Aorta (tissue), 5 donors: Measurements from ENCODE around the gene DSTYK. TPM values are rescaled to one million over a fixed set of nuclear protein-coding genes. Genes with fewer than 3 reads are reported as not detected.
"Not testable (repeated sequence)": the region's sequence is repeated elsewhere in the genome, so short reads cannot be mapped to it uniquely, and the experiment has no call there.

Experiments
- ATAC-seq: fragments of 200-7000 bp; cut with Tn5 transposase; one replicate; pipeline ENCODE4 v1.9.1; 2022; ENCODE audit warnings: moderate library complexity; ENCODE audit not compliant: low FRiP score
- DNase-seq, 2 donors: peaks; one replicate each; pipeline ENCODE4 v3.0.0-alpha.2; 2020
- H3K27ac ChIP-seq, 2 donors: one replicate each; pipeline ENCODE4 v1.5.1; 2013; ENCODE audit warnings: low read length in 2 of 2, mild to moderate bottlenecking in 2 of 2, moderate library complexity in 2 of 2, control low read depth in 1 of 2, inconsistent platforms in 1 of 2, low read depth in 1 of 2
- H3K27me3 ChIP-seq, 2 donors: one replicate each; pipeline ENCODE4 v1.6.1; 2013; ENCODE audit warnings: control low read depth in 1 of 2, low read length in 1 of 2, mild to moderate bottlenecking in 1 of 2, moderate library complexity in 1 of 2; ENCODE audit not compliant: insufficient read depth in 2 of 2, control insufficient read depth in 1 of 2
- H3K36me3 ChIP-seq, 2 donors: one replicate each; pipeline ENCODE4 v1.6.1; 2013; ENCODE audit warnings: control low read depth in 1 of 2, low read length in 1 of 2, mild to moderate bottlenecking in 1 of 2; ENCODE audit not compliant: insufficient read depth in 2 of 2, control insufficient read depth in 1 of 2
- H3K4me1 ChIP-seq, 2 donors: one replicate each; pipeline ENCODE4 v1.6.1; 2013; ENCODE audit warnings: low read length in 2 of 2, control low read depth in 1 of 2, mild to moderate bottlenecking in 1 of 2, moderate library complexity in 1 of 2; ENCODE audit not compliant: insufficient read depth in 2 of 2, control insufficient read depth in 1 of 2
- H3K4me3 ChIP-seq, 2 donors: one replicate each; pipeline ENCODE4 v1.5.1; 2013; ENCODE audit warnings: low read length in 2 of 2, control low read depth in 1 of 2, mild to moderate bottlenecking in 1 of 2
- H3K9me3 ChIP-seq: one replicate; pipeline ENCODE4 v1.6.1; 2013; ENCODE audit warnings: mild to moderate bottlenecking, low read length; ENCODE audit not compliant: control insufficient read depth
- WGBS, 2 donors: extraction: QIAGEN DNeasy Blood & Tissue Kit; methylation state at CpG; one replicate each; pipeline ENCODE4 v1.1.7; 2013; 5-methylcytosine and 5-hydroxymethylcytosine counted together
- intact Hi-C, 2 donors: fragments of 100-400 bp; cut with DNase I; formaldehyde crosslinking; loops; one replicate each; pipeline versions ENCODE4 v1.14.2 to v1.15.0; 2022
- polyA plus RNA-seq, 2 donors: library from polyadenylated mRNA; stranded (reverse); fragments of 200-250 nt; gene quantifications; one replicate each; pipeline ENCODE4 v1.2.3, GENCODE V29; 2013
- total RNA-seq, 2 donors: library from RNA; stranded (reverse); fragmentation: NEBNext Ultra II Directional; extraction: Animal tissue kit (Norgen Biotek cat#: 25700); gene quantifications; one replicate each; pipeline ENCODE4 v1.2.1, GENCODE V29; 2021
- donor health status: healthy with polysubstance abuse.
- donor health status: Bipolar disorder and iron deficiency.
- donor health status: DM: no; HTN: no; CAD: no.
- donor health status: DM: no; HTN: no; CAD: no.
- donor health status: DM: yes; HTN: yes; CAD: no.

The DSTYK gene
- total and polyA plus RNA-seq, 4 donors, result 4.3 to 17.6 (median 9.8) TPM

GRCh38 chr1:205168291-205168690, 43.2 kb downstream of the DSTYK start:
- H3K27me3 ChIP-seq, result no peaks in the 10 kb centered on the region
- ATAC-seq (no peak), DNase-seq (no peak)
- no peak overlapping the region for H3K4me3 ChIP-seq
- intact Hi-C loops, result no loop called here
- peaks cover 6 to 11% of the 10 kb centered on the region in 2 donors for H3K36me3 ChIP-seq
- no peaks in the 10 kb centered on the region for H3K4me1 ChIP-seq
- 35 to 47% methylated on average over 1 of the region's 1 CpG for WGBS, 2 donors
- H3K9me3 ChIP-seq, result no peaks in the 10 kb centered on the region
- H3K27ac ChIP-seq, result no peak overlapping the region

DNA sequence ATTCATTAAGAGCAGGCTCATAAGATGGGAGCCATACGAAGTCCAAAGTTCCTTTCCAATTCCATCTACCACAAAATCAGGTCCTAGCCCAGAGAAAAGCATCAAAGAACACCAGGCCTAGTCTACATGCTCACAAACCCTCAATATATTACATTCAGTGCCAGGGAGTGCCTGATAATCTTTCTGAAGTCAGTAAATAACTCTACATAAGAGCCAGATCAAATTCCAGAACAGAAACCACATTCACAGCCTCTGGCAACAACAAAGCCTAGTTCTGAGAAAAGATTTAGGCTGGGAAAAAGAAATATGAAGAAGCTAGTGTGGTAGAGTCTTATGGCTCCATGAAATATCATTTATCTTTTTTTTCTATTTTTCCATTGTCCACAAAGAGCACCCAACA, 49.2 kb downstream of the DSTYK start:
- intact Hi-C loops, result no loop called here
- Histone ChIP-seq H3K4me3 (no peak overlapping the region), H3K4me1 (no peaks in the 10 kb centered on the region), H3K9me3 (no peaks in the 10 kb centered on the region), H3K27ac (no peak overlapping the region), H3K27me3 (no peaks in the 10 kb centered on the region), H3K36me3 (peaks cover 21 to 30% of the 10 kb centered on the region in 2 donors)
- ATAC-seq (no peak), DNase-seq (no peak)
- 88 to 93% methylated on average over 1 of the region's 1 CpG for WGBS, 2 donors

GRCh38 chr1:205161076-205161475, 50.4 kb downstream of the DSTYK start:
- no peak overlapping the region for H3K27ac ChIP-seq
- no peaks in the 10 kb centered on the region for H3K9me3 ChIP-seq
- H3K36me3 ChIP-seq, result peaks cover 20 to 30% of the 10 kb centered on the region in 2 donors
- H3K4me1 ChIP-seq, result no peaks in the 10 kb centered on the region
- intact Hi-C loops, result no loop called here
- DNase-seq (no peak), ATAC-seq (no peak)
- H3K27me3 ChIP-seq, result no peaks in the 10 kb centered on the region
- 94 to 98% methylated on average over 6 of the region's 6 CpGs for WGBS, 2 donors
- no peak overlapping the region for H3K4me3 ChIP-seq

DNA sequence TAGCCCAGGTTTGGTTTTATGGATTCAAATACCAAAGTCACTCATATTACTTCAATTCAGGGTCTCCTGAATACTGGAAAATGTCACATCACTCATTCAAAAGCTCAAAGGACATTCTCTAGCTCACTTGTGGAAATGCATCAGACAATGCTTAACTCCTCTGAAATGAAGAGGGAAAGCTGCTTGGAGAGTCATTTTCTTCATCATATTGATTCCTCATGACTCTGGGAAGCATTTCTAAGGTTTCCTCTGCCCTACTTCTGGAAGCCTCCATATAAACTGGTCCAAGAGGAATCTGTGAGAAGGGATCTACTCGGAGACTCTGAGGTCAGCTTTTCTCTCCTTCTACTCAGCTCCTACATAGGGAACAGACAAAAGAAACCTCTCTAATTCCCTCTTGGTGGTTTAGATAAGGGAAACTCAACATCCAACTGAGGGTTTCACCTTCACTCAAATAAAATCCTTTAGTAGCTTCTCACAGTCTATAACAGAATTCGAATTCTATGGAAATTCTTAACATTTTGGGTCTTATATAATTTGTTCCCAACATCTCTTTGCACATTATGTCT, 53.4 kb downstream of the DSTYK start:
- no peaks in the 10 kb centered on the region for H3K27me3 ChIP-seq
- ATAC-seq, result no peak
- H3K36me3 ChIP-seq, result peaks cover 13 to 27% of the 10 kb centered on the region in 2 donors

DNA sequence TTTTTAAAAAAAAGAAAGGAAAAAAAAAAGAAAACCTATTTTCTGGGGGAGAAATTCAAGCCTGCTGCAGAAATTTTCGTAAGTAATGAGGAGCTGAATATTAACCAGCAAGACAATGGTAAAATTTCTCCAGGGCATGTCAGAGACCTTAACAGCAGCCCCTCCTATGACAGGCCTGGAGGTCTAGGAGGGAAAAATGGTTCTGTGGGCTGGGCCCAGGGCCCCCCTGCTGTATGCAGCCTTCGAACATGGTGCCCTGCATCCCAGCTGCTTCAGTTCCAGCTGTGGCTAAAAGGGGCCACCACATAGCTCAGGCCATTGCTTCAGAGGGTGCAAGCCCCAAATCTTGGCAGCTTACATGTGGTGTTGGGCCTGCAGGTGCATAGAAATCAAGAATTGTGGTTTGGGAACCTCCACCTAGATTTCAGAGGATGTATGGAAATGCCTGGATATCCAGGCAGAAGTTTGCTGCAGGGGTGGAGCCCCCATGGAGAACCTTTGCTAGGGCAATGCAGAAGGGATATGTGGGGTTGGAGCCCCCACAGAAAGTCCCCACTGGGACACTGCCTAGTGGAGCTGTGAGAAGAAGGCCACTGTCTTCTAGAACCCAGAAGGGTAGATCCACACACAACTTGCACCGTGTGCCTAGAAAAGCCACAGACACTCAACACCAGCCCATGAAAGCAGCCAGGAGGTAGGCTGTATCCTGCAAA, 55.7 kb downstream of the DSTYK start:
- intact Hi-C loops, DNase-seq, ATAC-seq, H3K9me3 ChIP-seq, H3K27ac ChIP-seq, H3K4me1 ChIP-seq, H3K4me3 ChIP-seq, H3K27me3 ChIP-seq: not testable (repeated sequence)
- 85 to 98% methylated on average over 3 of the region's 3 CpGs for WGBS, 2 donors
- peaks cover 8 to 20% of the 10 kb centered on the region in 2 donors for H3K36me3 ChIP-seq

More for the DNA sequence above, 53.4 kb downstream of the DSTYK start:
- Histone ChIP-seq H3K9me3 (no peaks in the 10 kb centered on the region), H3K4me3 (no peak overlapping the region), H3K27ac (no peak overlapping the region), H3K4me1 (no peaks in the 10 kb centered on the region)
- intact Hi-C loops, result no loop called here
- no peak for DNase-seq
- 91 to 96% methylated on average over 2 of the region's 2 CpGs for WGBS, 2 donors

GRCh38 chr1:205152505-205152904, 59.0 kb downstream of the DSTYK start:
- DNase-seq, result no peak
- H3K27me3 ChIP-seq, result no peaks in the 10 kb centered on the region
- H3K36me3 ChIP-seq, result peaks cover 1 to 5% of the 10 kb centered on the region in 2 donors
- H3K4me3 ChIP-seq, result no peak overlapping the region
- H3K27ac ChIP-seq, result no peak overlapping the region
- 95 to 98% methylated on average over 4 of the region's 4 CpGs for WGBS, 2 donors
- H3K4me1 ChIP-seq, result no peaks in the 10 kb centered on the region
- no peaks in the 10 kb centered on the region for H3K9me3 ChIP-seq
- no peak for ATAC-seq
- intact Hi-C loops, result no loop called here

DNA sequence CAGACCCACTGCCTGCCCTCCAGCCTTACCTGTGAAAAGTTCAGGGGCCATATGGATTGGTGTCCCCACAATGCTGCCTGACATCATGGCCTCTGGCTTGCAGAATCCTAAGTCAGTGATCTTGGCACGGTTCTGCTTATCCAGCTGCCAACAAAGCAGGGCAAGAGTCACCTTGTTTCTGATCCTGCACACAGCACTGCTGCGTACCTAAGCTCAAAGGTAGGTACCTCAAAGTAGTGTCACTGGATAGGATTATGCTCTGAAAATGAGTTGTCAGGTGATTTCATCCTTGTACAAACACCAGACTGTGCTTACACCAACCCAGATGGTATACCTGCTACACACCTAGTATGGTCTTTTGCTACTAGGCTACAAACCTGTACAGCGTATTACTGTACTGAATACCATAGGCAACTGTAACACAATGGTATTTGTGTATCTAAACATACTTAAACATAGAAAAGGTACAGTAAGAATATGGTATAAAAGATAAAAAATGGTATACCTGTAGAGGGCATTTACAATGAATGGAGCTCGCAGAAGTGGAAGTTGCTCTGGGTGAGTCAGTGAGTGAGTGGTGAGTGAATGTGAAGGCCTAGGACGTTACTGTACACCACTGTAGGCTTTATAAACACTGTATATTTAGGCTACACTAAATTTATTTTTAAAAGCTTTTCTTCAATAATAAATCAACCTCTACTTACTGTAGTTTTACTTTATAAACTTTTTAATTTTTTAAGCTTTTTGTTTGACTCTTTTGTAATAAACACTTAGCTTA, 60.7 kb downstream of the DSTYK start:
- intact Hi-C loops, result no loop called here
- Histone ChIP-seq H3K9me3 (no peaks in the 10 kb centered on the region), H3K27me3 (no peaks in the 10 kb centered on the region), H3K4me1 (no peaks in the 10 kb centered on the region), H3K4me3 (no peak overlapping the region), H3K27ac (no peak overlapping the region), H3K36me3 (peaks cover 5 to 12% of the 10 kb centered on the region in 2 donors)
- WGBS, 2 donors, result 67 to 92% methylated on average over 5 of the region's 5 CpGs
- no peak for ATAC-seq
- no peak for DNase-seq

DNA sequence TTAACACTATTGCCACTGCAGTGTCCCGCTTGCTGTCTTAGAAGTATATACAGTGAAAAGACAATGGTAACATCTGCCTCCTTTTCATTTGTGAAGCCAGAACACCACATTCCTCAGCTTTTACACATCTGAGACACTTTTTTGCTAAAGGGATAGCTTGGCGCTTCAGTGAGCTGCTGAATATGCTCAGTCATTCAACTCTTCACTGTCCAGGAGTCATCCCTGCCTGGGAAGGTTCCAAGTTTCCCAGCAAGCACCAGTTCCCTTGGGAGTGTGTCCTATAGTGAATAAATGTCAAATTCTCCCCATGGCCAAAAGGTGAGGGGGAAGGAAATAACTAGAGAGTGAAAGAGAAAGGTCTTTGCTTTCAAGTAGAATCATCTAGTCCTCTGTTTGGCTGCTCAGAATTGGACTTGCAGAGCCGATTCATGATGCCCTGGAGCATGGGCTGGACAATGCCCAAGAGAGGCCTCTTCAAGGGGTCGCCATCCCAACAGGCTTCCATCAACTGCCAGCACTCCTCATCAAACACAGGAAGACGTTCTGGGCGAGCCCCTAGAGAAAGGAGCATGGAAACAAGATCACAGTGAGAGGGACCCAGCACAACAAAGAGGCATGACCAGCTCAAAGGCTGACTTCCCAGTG, 64.2 kb downstream of the DSTYK start:
- Histone ChIP-seq H3K36me3 (peaks cover 5 to 9% of the 10 kb centered on the region in 2 donors), H3K9me3 (no peaks in the 10 kb centered on the region), H3K27ac (no peak overlapping the region), H3K4me3 (no peak overlapping the region), H3K4me1 (no peaks in the 10 kb centered on the region), H3K27me3 (no peaks in the 10 kb centered on the region)
- intact Hi-C loops, result no loop called here
- ATAC-seq, result no peak
- DNase-seq, result no peak
- 70 to 76% methylated on average over 6 of the region's 6 CpGs for WGBS, 2 donors
